HG02852 (cell line): ENCODE measurements around the gene CDK5R2.

Experiments
- ATAC-seq: cut with Tn5 transposase; IDR thresholded peaks from one replicate; pipeline ENCODE4 v1.9.1; 2021; ENCODE audit warnings: mild to moderate bottlenecking, moderate library complexity; ENCODE audit not compliant: unreplicated experiment

Gene CDK5R2

DNA sequence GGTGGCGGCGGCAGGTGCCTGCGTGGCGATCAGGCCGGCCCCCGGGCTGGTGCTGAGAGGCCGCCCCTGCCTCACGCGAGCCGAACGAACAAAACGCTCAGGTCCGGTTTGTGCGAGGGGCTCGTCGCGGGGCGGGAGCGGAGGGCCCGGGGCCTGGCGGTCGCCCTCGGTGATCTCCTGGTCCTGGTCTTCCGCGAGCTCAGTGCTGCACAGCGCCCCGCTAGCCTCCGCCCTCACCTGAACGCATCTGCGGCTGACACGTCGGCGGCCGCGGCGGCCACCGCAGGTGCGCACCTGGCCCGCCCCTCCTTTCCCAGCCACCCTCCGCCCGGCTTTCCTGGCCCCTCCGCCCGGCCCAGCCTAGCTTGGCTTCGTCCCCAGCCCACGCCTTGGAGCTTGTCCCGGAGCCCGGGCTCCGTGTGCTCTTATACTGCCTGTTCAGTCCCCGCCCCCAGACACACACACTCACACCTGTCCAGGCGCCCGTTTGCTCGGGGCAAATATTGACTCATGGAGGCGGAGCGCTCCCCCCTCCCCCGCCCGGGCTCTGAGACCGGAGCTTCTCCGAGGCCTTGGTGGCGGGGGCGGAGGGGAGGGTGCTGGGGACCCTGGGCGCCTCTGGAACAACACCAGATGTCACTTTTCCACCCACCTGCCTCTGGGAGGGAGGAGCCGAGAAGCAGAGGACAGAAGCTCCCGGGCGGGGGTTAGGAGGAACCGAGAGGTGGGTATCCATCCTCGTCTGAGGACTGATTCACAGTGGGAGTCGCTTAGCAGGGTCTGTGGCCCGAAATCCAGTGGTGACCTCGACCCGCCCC, 42.3 kb downstream of the CDK5R2 start:
- no peak for ATAC-seq

DNA sequence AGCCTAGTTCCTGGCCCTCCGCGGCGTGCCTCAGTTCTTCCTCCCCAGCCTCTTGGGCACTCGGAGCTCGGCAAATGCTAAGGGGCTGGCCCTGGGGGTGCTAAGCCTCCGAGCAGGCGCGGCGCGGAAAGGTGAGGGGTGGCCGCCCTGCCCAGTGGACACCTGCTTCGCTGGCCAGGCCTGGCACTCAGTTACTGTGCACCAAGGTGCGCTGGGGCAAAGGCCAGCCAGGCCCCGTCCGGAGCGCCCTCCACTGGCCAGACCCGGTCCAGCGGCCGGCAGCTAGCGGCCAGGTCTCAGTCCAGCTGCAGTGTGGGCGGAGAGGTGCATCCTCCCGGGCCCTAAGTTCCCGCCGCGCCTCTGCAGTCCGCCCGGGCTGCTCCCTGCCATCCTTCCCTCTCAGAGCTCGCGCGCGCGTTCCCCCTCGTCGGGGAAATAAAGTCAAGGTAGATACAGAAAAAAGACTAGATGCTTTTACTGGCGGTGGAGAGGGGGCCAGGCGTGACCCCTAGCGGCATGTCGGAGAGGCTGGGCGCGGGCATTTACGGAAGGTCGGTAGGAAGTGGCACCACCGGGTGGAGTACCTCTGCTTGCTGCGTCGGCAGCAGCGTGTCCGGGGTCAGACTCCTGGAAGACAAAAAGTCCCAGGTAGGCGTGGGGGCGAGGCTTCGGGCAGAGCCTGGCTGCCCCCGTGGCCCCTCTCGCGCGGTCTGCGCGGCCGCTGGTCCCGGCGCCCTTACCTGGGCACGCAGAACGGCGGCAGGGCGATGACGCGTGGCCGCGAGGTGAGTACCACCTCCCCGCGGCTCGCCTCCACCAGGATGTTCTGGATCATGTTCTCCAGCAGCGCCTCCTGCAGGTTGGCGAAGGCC, 43.2 kb downstream of the CDK5R2 start:
- ATAC-seq, result no peak

DNA sequence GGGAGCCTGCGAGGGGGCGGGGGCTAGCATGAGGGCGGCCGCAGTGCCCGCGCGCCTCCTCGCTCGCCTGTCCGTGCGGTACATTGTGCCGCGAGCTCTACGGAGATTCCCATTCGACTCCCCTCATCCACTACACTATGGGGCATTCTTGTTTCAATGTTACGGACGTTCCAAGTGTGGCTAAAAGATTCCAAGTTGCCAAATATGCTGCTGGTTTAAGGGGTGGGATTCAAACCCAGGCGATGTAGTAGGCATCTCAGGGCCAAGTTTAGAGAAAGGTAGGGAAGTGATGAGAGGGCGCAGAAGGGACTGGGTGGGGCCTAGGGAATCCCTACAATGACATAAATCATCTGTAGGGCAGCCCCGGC, 43.8 kb downstream of the CDK5R2 start:
- ATAC-seq, result no peak

DNA sequence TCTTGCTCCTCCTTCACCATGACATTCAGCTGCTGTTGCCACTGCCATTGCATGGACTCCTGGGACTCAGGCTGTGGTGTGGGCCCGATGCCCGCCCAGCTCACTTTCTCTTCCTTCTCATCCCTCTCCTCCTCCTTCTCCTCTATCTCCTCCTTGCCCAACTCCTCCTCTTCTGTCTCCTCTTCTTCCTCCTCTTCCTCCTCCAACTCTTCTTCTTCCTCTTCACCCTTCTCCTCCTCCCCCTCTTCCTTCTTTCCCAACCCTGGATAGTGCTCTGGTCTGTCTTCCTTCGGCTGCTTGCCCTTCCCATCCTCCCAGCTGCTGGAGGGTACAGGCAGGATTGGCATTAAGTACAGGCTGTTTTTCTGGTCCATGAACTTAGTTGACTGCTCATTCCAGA, 44.5 kb downstream of the CDK5R2 start:
- no peak for ATAC-seq

DNA sequence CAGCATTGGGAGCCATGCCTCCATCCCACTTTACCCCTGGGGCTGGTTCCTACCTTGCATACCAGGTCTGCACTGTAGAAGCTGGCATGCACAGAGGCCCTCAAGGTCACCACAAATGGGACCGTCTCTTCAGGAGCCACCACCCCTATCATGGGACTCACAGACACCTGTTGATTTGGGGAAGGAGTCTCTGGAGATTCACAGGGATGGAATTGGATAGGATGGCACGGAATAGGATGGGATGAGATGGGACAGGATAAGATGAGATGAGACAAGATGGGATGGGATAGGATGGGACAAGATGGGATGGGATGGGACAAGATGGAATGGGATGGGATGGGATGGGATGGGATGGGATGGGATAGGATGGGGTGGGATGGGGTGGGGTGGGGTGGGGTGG, 49.8 kb downstream of the CDK5R2 start:
- ATAC-seq, result no peak

DNA sequence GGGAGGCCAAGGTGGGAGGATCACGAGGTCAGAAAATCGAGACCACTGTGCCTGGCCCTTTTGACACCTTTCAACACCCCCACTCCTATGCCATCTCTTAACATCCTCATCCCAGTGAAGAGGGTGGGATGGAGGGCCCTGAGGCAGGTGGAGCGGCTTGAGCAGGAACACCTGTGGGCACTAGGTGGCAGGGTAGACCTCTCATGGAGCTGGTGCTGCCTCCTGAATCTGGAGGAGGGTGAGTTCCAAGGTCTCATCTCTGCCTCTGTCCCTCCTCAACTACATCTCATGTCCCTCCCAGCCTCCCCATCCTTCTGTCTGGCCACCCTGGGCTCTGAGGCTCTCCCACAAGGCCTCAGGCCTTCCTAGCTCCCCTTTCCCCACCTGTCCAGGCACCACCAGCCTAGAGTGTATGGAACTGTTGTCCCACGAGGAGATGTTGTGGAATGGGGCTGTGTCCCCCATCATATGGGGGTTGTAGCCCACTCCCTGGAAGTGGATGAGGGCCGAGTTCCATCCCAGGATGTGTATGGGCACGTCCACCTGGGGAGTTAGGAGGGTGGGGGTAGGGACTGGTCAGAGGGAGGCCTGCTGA, 50.8 kb downstream of the CDK5R2 start:
- no peak for ATAC-seq

DNA sequence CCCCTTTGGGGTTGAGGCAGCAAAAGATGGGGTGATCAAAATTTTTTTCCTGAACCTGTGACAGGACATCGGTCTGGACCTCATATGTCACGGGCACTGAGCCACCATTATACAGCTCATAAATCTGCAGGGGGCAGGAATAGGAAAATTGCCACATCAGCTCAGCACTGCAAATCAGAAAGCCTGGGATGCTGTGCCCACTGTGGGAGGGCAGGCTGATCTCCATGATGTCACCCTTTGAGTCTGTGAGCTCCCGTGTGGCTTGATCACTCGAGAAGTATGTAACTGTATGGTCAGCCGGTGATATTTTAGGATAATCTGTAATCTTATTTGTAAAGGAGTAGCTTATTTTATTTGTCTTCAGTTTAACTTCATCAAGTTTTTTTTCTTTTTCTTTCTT, 51.4 kb downstream of the CDK5R2 start:
- no peak for ATAC-seq
